Memory B cell (primary cell): Measurements from ENCODE around the gene LXN.
"Not testable (repeated sequence)": the region's sequence is repeated elsewhere in the genome, so short reads cannot be mapped to it uniquely, and the experiment has no call there.

Experiments used
- ATAC-seq: fragments of 150-1000 bp; cut with Tn5 transposase; 2 replicates; pipeline ENCODE4 v1.10.0; 2021; ENCODE audit warnings: low read depth, mild to moderate bottlenecking, moderate library complexity
- DNase-seq, 2 donors: peaks; one replicate each; pipeline ENCODE4 v3.0.0; 2022; ENCODE audit warnings: low spot score in 2 of 2
- H3K27ac Mint-ChIP-seq: one replicate; pipeline ENCODE4 v1.8.0; 2022; ENCODE audit warnings: mild to moderate bottlenecking, moderate library complexity, mixed read lengths
- H3K27me3 Mint-ChIP-seq: one replicate; pipeline ENCODE4 v1.8.0; 2022; ENCODE audit warnings: mixed read lengths
- H3K36me3 Mint-ChIP-seq: one replicate; pipeline ENCODE4 v1.8.0; 2022; ENCODE audit warnings: mild to moderate bottlenecking, mixed read lengths
- H3K4me1 Mint-ChIP-seq: one replicate; pipeline ENCODE4 v1.8.0; 2022; ENCODE audit warnings: mixed read lengths
- H3K4me3 Mint-ChIP-seq: one replicate; pipeline ENCODE4 v1.8.0; 2022; ENCODE audit warnings: mild to moderate bottlenecking, moderate library complexity, mixed read lengths
- H3K9me3 Mint-ChIP-seq: one replicate; pipeline ENCODE4 v1.8.0; 2022; ENCODE audit warnings: mixed read lengths

Gene LXN

DNA sequence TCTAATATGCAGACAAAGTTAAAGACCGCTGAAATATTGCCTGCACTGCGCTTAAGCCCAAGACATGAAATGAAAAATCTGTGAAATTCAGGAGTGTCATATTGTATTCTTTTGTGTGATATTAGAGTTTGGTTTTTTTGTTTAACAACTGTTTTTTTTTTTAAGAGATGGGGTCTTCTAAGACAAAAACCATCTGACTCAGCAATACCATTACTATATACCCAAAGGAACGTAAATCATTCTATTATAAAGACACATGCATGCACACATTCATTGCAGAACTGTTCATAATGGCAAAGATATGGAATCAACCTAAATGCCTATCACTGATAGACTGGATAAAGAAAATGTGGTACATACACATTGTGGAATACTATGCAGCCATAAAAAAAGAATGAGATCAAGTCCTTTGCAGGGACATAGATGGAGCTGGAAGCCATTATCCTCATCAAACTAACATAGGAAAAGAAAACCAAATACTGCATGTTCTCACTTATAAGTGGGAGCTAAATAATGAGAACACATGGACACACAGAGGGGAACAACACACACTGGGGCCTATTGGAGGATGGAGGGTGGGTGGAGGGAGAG lies 21.5 kb upstream of the LXN start:
- not testable (repeated sequence) for H3K27ac Mint-ChIP-seq, H3K27me3 Mint-ChIP-seq, DNase-seq, H3K4me3 Mint-ChIP-seq, ATAC-seq, H3K9me3 Mint-ChIP-seq, H3K4me1 Mint-ChIP-seq
- peaks cover 34% of the 10 kb centered on the region for H3K36me3 Mint-ChIP-seq

GRCh38 chr3:158685159-158685558 lies 12.7 kb upstream of the LXN start:
- Mint-ChIP-seq H3K27ac (no peak overlapping the region), H3K27me3 (no peaks in the 10 kb centered on the region), H3K4me3 (no peak overlapping the region), H3K9me3 (no peaks in the 10 kb centered on the region), H3K36me3 (peaks cover 13% of the 10 kb centered on the region), H3K4me1 (no peaks in the 10 kb centered on the region)
- no peak for DNase-seq
- no peak for ATAC-seq

DNA sequence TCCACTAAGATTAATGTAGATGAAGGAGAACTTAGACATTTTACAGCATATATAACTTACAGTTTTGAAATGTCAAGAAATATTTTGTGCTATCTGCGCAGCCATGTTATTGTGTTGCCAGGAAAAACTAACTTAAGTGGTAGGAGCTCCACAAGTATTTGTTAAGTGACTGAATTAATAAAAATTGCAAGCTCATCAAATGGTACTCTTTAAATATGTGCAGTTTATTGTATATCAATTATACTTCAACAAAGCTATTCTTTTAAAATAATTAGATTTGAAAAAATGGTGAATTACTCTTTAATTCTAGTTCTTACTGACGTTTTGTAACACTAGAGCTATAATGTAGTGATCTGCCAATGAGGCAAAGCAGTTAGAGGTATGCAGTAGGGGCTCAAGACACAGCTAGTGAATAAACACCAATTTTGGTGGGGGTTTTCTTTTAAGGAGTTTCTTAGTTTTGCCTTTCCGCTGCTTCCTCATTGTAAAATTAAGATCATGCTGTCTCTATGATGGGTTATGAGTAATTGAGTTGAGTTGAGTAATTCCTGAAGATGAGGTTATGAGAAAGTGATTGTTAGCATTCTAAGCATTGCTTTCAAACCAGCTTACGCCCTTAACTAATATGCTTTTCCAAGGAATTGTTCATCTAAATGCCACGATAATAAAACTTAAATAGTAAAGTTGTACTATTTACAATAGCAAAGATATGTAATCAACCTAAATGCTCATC lies 10.9 kb upstream of the LXN start:
- Mint-ChIP-seq H3K4me1 (no peaks in the 10 kb centered on the region), H3K36me3 (peaks cover 12% of the 10 kb centered on the region), H3K27ac (no peak overlapping the region), H3K9me3 (no peaks in the 10 kb centered on the region), H3K27me3 (no peaks in the 10 kb centered on the region), H3K4me3 (no peak overlapping the region)
- ATAC-seq (no peak), DNase-seq (no peak)

- Mint-ChIP-seq H3K36me3 (peaks cover 14% of the 10 kb centered on the region), H3K27ac (no peak overlapping the region), H3K4me3 (no peak overlapping the region), H3K4me1 (no peaks in the 10 kb centered on the region), H3K9me3 (no peaks in the 10 kb centered on the region), H3K27me3 (no peaks in the 10 kb centered on the region)
- DNase-seq (no peak), ATAC-seq (no peak)
Measured at GRCh38 chr3:158680861-158681260, 8.4 kb upstream of the LXN start.

DNA sequence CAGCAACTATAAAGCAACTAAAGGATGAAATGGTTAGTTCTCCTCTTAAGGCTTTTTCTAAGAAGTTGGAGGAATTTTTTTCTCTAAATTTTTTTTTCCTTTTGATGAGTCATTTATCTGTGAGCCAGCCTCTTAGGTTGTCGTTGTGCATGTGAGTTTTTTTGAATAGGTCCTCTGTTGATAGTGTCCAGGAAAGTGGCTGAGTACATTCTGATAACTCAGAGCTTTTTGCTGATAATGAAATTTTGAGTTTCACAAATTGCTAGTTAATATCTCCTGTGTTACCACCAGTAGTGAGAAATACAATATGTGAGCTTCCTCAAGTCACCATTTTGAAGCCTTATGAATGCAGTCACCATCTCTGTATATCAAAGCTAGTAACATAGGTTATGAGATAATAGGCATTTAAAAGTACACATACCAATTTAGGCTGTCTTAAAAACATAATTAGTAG lies 7.1 kb upstream of the LXN start:
- peaks cover 14% of the 10 kb centered on the region for H3K36me3 Mint-ChIP-seq
- no peak overlapping the region for H3K27ac Mint-ChIP-seq
- ATAC-seq (no peak), DNase-seq (no peak)
- H3K4me3 Mint-ChIP-seq = no peak overlapping the region
- H3K9me3 Mint-ChIP-seq = no peaks in the 10 kb centered on the region
- H3K4me1 Mint-ChIP-seq = no peaks in the 10 kb centered on the region
- no peaks in the 10 kb centered on the region for H3K27me3 Mint-ChIP-seq

- ATAC-seq (no peak), DNase-seq (no peak)
- Mint-ChIP-seq H3K27me3 (no peaks in the 10 kb centered on the region), H3K27ac (no peak overlapping the region), H3K36me3 (peaks cover 9% of the 10 kb centered on the region), H3K4me1 (no peaks in the 10 kb centered on the region), H3K9me3 (no peaks in the 10 kb centered on the region), H3K4me3 (no peak overlapping the region)
Measured at GRCh38 chr3:158678687-158679086, 6.2 kb upstream of the LXN start.

DNA sequence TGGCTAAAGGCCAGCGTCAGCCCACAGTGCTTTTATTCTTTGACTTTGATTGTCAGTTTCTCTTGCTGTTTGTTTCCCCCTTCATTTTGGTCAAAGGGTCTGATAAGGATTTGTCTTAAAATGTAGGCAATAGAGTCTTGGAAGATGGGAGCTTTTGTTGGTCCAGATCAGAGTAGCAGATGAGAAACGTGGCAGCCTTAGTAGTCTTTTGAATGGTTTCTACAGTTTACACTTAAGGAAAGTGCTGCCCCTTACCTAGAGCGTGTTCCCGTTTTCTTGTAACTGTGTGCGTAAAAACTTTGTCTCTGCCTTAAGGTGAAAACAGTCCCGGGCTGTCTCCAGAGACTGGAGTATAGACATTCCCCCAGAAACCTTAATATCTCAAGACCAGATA lies 630 bp downstream of the LXN start:
- Mint-ChIP-seq H3K4me3 (peak overlapping the region; percentile 93), H3K27me3 (no peaks in the 10 kb centered on the region), H3K27ac (peak overlapping the region; percentile 74), H3K4me1 (peaks cover 10% of the 10 kb centered on the region), H3K9me3 (no peaks in the 10 kb centered on the region), H3K36me3 (peaks cover 9% of the 10 kb centered on the region)
- ATAC-seq (peak; percentile 4), DNase-seq (no peak)

DNA sequence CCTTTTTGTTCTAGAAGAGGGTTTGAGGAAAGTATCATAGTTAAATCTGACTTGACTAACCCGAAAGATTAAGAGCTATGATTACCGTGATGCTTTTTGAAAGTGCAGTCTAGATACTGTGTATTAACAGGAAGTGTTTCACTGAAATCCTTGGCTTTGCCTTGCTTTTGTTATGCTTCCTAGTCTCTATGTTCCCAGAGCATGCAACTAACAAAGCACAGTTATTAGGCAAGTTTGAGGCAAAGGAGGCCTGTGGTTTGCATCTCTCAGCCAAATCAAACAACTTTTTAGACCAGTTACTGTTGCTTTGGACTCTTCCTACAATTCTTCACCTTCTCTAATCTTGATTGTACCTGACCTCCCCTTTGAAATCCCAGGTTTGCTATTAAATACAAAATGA lies 3.9 kb downstream of the LXN start:
- ATAC-seq = no peak
- Mint-ChIP-seq H3K27ac (no peak overlapping the region), H3K4me3 (no peak overlapping the region), H3K36me3 (peaks cover 20% of the 10 kb centered on the region), H3K27me3 (no peaks in the 10 kb centered on the region), H3K4me1 (peaks cover 10% of the 10 kb centered on the region), H3K9me3 (no peaks in the 10 kb centered on the region)
- no peak for DNase-seq

GRCh38 chr3:158666416-158666815 lies 6.0 kb downstream of the LXN start:
- DNase-seq = no peak
- Mint-ChIP-seq H3K36me3 (peaks cover 21% of the 10 kb centered on the region), H3K27ac (no peak overlapping the region), H3K4me1 (peaks cover 2% of the 10 kb centered on the region), H3K27me3 (no peaks in the 10 kb centered on the region), H3K9me3 (no peaks in the 10 kb centered on the region), H3K4me3 (no peak overlapping the region)
- no peak for ATAC-seq

DNA sequence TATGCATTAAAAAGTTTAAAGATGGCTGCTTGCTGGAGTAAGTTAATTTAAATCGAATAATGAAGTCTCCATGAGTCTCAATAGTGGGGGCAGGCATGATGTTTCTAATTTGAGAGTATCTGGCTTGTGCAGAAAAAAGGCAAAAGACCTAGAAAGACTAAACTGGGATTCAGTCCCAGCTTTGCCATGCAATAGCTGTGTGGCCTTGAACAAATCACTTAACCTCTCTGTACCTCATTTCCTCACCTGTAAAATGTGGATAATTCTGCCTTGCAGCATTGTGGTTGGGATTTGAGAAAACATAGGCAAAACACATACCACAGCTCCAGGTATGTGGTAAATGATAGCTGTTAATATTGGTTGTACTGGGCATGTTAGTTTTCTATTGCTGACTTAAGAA lies 8.6 kb downstream of the LXN start:
- no peak overlapping the region for H3K27ac Mint-ChIP-seq

GRCh38 chr3:158663246-158663645 lies 9.2 kb downstream of the LXN start:
- H3K27me3 Mint-ChIP-seq = no peaks in the 10 kb centered on the region
- H3K4me1 Mint-ChIP-seq = no peaks in the 10 kb centered on the region
- ATAC-seq (no peak), DNase-seq (no peak)
- no peaks in the 10 kb centered on the region for H3K9me3 Mint-ChIP-seq
- peaks cover 21% of the 10 kb centered on the region for H3K36me3 Mint-ChIP-seq
- H3K27ac Mint-ChIP-seq = no peak overlapping the region
- no peak overlapping the region for H3K4me3 Mint-ChIP-seq

More for the DNA sequence above, 8.6 kb downstream of the LXN start:
- no peak for DNase-seq
- H3K27me3 Mint-ChIP-seq = no peaks in the 10 kb centered on the region
- H3K9me3 Mint-ChIP-seq = no peaks in the 10 kb centered on the region
- H3K36me3 Mint-ChIP-seq = peaks cover 23% of the 10 kb centered on the region
- no peaks in the 10 kb centered on the region for H3K4me1 Mint-ChIP-seq
- ATAC-seq = no peak
- no peak overlapping the region for H3K4me3 Mint-ChIP-seq

DNA sequence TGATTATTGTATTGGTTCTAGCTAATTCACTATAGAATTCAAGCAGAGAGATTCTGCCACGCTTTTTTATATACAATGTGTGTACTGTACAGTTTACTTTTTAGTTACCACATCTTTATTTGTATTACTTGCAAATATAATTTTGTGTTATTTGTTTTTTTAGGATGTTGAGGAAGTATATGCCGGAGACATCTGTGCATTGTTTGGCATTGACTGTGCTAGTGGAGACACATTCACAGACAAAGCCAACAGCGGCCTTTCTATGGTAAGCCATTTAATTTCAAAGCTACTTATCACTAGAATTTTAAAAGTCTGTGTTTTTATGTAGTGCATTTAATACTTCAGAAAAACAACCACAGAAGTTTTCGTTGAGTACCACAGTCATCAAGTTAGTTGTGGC lies 11.7 kb downstream of the LXN start:
- Mint-ChIP-seq H3K4me1 (no peaks in the 10 kb centered on the region), H3K36me3 (peaks cover 24% of the 10 kb centered on the region), H3K27me3 (no peaks in the 10 kb centered on the region)

DNA sequence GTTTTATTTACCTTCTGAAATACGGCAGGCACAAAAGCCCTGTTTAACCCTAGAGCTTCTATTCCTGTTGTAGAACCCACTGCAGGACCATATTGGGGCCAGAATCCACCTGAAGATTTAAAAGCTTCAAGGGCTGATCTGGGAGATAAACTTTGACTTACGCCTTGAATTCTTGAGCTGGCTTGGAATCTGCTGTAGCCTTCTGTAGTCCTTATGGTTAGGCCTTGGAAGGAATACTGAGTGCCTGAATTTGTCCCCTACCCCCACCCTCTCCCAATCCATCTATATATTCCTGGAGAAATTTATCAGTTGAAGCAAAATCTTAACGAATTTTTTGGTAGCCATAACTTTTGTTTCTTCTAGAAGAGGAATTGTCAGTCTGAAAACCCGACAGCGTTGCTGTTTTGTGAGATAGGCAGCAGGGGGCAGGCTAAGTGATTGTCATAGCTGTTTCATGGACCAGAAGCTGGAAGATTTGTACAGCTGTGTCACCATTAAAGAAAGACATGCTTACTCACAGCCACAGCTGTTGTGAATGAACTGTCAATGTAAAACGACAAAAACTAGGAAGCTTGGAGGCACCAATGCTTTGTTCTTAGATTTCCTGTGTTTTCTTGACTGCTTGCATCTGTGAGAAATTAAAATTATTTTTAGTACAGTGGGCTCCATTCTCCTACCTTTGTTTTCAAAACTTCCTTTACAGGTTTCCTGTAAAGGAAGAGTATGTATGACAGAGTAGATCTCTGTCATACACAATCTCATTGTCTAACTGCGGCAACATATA lies 12.8 kb downstream of the LXN start:
- H3K9me3 Mint-ChIP-seq = no peaks in the 10 kb centered on the region
- H3K27ac Mint-ChIP-seq = no peak overlapping the region
- H3K4me1 Mint-ChIP-seq = no peaks in the 10 kb centered on the region
- H3K4me3 Mint-ChIP-seq = no peak overlapping the region
- peaks cover 18% of the 10 kb centered on the region for H3K36me3 Mint-ChIP-seq
- ATAC-seq (peak; percentile 51), DNase-seq (no peak)
- no peaks in the 10 kb centered on the region for H3K27me3 Mint-ChIP-seq

More for the DNA sequence above, 11.7 kb downstream of the LXN start:
- H3K4me3 Mint-ChIP-seq = no peak overlapping the region
- DNase-seq (no peak), ATAC-seq (no peak)
- H3K9me3 Mint-ChIP-seq = no peaks in the 10 kb centered on the region
- H3K27ac Mint-ChIP-seq = no peak overlapping the region

- Mint-ChIP-seq H3K36me3 (peaks cover 15% of the 10 kb centered on the region), H3K4me1 (no peaks in the 10 kb centered on the region), H3K4me3 (no peak overlapping the region), H3K9me3 (no peaks in the 10 kb centered on the region), H3K27me3 (no peaks in the 10 kb centered on the region), H3K27ac (no peak overlapping the region)
- DNase-seq = no peak
- no peak for ATAC-seq
Measured at GRCh38 chr3:158658889-158659288, 13.6 kb downstream of the LXN start.
